Activated CD8-positive, alpha-beta memory T cell treated with anti-CD3 and anti-CD28 coated beads for 1 hour (primary cell): ENCODE results near the gene KCNJ6.
"Not testable (repeated sequence)": the region's sequence is repeated elsewhere in the genome, so short reads cannot be mapped to it uniquely, and the experiment has no call there.

Experiments
- DNase-seq, 2 donors: peaks; one replicate each; pipeline ENCODE4 v3.0.0-alpha.2; 2020; ENCODE audit warnings: low read depth in 1 of 2; ENCODE audit errors: extremely low read depth in 1 of 2

The KCNJ6 gene

DNA sequence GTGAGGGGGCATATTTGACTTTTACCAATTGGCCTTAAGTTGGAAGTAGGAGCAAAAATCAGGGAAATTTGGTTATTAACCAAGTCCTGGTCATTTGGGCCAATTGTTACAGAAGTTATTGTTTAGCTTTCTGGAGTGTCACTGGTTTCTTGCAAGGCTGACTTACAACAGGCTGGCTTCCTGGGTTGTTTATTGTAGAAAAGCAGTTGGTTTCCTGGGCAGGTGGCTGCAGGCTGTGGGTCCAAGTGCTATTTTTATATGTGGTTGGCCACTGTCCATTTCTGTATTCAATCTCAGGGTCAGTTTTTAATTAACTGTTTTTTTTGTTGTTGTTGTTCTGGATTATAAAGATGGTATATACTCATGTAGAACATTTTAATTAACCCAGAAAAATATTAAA is 174.1 kb downstream of the KCNJ6 start:
- DNase-seq: no peak

- DNase-seq: no peak
Observed at GRCh38 chr21:37737996-37738395, 178.3 kb downstream of the KCNJ6 start.

- no peak for DNase-seq
Observed at GRCh38 chr21:37737507-37737906, 178.8 kb downstream of the KCNJ6 start.

GRCh38 chr21:37734846-37735245 is 181.4 kb downstream of the KCNJ6 start:
- no peak for DNase-seq

DNA sequence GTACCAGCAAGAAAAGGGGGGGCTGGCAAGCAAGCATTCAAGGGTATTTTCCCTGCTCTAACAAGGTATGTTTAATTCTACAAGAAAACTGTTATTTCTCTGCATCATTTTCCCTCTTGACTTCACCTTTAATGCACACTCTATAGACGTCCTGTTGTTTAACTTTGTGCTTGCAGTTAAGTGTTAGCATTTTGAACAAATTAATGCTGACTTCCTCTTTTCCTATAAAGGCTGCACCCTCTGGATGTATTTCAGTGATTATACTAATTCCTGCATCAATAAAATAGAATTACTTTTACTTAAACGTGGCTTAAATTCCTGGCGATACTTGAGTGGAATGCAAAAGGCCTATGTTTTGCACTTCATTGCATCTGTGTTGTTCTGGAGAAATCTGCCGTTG is 183.3 kb downstream of the KCNJ6 start:
- no peak for DNase-seq

GRCh38 chr21:37724201-37724600 is 192.1 kb downstream of the KCNJ6 start:
- no peak for DNase-seq

DNA sequence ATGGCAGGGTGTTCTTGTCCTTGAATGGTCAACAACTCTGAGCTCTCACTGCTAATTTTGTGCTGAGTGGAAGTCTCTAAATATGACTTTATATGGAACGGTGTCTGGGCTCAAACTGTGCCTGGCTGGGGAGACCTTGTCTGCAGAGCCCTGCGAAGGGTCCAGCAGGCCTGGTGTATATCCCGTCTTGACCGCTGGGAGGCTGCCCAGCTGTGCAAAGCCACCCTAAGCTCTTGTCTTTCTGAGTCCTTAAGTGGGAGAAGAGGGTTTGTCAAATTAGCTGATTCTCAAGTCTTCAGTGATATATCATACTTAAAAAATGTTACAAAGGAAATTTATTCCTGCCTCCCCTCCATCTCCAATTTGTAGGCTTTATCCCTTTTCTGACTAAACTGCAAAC is 198.7 kb downstream of the KCNJ6 start:
- no peak for DNase-seq

DNA sequence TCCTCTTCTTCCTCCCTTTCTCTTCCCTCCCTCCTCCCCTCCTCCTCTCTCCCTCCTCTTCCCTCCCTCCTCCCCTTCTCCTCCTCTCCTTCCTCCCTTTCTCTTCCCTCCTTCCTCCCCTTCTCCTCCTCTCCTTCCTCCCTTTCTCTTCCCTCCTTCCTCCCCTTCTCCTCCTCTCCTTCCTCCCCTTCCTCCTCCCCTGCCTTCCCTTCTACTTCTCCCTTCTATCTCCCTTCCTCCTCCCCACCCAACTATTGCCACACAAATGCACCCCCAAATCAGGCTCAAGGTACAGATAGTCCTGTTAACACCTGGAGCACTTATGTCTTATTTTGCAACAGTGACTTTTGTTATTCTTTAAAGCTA is 203.7 kb downstream of the KCNJ6 start:
- DNase-seq: not testable (repeated sequence)

DNA sequence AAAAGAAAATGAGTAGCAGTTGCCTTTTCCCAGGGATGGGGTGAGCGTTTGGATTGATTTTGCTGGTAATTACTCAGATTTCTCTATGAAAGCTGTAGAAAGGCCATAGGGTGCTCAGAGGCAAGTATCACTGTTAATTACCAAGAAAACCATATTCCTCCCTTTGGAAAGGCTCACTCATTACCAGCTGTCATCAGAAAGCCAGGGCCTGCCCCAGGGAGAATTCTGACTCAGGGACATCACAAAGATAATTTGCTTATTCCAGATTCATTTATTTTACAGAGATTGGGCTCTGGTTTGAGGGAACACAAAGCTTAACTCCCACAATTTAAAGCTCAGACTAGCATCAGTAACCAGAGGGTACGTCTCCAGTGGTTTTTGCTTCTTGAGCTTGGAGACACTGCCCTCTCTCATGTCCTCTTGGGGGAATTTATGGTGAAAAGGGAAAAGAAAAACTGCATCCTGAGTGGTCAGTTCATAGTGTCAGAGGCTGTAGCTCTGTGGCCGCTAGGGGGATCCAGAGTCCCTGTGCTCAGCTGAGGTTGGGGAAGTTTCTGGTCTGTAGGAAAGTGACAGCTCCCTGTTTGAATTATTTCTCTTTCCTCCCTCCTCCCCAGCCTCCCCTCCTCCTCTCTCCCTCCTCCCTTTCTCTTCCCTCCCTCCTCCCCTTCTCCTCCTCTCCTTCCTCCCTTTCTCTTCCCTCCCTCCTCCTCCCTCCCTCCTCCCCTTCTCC is 204.3 kb downstream of the KCNJ6 start:
- peak in 1 of 2 donors; percentile 5 for DNase-seq

- no peak for DNase-seq
Observed at GRCh38 chr21:37711286-37711829, 204.9 kb downstream of the KCNJ6 start.

DNA sequence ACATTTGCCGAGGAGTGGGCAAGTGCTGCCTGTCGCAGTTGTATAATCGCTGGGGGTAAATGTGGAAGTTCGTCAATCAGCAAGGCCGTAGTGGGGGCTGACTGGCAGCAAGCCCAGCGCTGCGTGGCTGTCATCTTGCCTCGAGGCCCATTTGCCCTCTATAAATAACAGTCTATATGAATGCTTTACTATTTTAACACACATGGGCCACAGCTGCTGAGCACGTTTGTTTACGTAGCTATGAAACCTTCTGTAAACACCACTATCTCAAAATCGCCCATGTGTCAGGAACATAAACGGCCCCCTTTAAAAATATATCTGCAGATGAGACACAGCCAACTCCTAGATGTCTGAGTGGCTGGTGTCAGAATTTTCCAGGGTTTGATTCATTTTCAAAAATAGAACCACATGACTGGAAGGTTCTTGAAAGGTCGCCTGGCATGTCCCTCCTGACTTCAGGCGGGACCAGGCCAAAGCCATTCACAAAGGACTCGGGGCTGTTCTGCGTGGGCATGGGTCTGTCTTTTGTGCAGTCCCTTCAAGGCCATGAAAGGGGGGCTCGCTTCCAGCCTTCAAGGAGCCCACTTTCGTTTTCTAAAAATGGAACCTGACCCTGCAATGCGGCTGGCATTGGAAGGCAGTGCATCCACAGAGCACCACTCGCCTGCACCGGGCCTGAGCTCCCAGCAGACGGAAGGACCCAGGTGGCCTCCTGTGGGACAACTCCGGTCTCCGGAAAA is 205.5 kb downstream of the KCNJ6 start:
- DNase-seq: no peak

DNA sequence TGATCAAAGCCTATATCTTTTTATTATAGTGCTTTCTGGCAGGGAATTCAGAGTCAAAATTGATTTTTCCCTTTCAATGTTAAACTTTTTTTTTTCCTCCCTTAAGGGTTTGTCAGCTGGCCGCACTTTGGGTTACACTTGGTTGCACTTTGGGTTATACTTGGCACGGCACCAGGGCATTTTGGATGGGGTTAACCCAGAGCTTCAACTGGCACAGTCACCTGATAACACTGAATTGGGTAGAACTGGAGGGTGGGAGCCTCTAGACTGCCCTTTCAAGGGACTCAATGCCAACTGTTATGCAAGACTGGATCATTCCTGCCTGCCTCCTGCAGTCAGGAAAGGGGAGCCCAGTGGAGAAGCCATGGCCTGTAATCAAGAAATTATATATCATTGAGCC is 211.5 kb downstream of the KCNJ6 start:
- no peak for DNase-seq

GRCh38 chr21:37702241-37702640 is 214.0 kb downstream of the KCNJ6 start:
- no peak for DNase-seq

- DNase-seq: no peak
Observed at GRCh38 chr21:37700641-37701202, 215.5 kb downstream of the KCNJ6 start.

DNA sequence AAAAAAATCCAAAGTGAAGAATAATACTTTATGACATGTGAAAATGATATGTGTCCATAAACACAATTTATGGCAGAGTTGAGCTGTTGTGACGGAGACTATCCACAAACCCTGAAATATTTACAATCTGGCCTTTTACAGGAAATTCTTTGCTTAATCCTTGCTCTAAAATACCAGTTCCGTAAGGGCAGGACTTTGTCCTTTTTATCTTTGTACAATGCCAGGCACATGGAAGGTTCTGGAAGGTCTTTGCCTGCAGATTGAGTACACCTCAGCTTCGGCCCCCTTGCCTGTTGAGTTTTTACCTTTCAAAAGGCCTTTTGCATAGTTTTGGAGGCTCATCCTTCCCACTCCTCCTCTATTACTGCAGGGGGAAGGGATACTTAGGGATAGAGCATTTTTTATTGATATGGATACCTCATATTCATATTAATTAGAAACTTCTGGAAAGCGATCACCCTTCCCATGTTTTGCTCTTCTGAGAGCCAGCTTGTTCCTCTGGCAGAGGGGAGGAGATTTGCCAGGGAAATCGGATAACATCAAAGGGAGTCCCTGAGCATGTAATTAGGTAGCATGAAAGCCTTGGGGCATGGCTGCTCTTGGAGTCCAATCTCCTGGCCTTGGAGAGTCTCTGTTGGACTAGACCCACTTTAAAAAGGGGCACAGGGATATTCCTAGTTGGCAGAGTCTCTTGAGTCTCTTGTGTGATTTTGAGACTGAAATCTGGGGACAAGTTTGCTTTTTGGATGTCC is 217.1 kb downstream of the KCNJ6 start:
- DNase-seq: no peak

DNA sequence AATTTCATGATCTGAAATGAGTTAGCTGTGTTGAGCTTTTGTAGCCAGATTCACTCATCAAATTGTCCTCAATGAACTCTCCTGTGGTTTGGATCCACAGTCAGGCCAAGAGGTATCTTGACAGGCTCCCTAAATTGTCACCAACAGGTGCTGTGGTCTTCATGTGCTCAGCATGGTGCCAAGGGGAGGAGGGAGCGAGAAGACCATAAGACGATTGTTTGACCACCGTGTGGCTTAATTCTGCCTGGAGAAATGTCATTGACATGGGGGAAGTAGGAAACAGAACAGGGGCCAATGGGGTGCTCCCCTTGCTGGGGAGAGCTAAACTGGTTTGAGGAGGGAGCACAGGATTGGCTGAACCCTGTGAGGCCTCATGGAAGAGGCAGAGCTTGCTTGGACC is 219.3 kb downstream of the KCNJ6 start:
- DNase-seq: no peak

DNA sequence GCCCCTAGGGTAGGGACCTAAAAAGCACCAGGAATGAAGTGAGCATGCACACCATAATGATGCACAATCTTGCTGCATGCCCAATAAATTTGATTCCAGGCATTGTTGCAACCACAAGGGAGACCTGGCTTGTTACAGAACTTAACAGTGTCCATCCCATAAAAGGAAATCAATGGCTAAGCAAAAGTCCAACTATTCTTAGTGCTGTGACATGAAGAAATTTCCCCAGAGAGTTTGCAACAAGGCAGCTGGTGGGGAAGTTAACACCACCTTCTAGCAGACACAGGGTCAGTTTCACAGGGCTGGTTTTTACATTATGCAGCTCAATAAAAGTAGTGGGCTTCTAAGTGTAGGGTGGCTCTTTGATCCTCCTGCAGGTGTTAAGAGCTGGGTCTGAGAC is 221.1 kb downstream of the KCNJ6 start:
- DNase-seq: no peak

DNA sequence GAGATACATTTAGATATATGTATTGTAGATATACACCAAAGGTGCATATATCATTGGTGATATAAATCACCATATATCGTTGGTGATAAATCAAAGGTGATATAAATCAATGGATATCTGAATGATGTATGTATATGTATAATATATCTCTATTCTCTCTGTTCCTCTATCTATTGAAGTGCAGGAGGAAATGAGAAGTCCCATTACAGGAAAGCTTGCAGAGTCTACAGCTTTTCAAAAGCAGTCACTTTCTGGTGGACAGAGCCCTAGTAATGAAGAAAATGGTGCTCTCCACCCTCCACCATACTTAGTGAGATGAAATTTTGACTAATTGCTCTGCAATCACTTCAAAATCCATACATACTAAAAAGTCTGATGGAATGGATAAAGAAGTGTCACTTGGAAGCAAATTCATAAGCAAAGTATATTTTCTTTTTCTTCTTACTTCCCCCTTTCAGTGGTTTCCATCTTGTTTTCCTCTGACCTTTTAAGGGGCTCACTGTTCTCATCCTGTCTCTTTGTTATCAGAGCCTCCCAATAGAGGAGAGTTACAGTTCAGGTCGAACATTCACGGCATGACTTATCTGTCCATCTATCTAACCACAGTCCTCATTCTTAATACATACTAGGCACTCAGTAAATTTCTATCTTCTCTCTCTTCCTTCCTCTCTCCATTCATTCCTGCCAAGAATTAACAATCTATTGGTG is 227.2 kb downstream of the KCNJ6 start:
- DNase-seq: no peak

GRCh38 chr21:37686991-37687810 is 229.1 kb downstream of the KCNJ6 start:
- DNase-seq: no peak

DNA sequence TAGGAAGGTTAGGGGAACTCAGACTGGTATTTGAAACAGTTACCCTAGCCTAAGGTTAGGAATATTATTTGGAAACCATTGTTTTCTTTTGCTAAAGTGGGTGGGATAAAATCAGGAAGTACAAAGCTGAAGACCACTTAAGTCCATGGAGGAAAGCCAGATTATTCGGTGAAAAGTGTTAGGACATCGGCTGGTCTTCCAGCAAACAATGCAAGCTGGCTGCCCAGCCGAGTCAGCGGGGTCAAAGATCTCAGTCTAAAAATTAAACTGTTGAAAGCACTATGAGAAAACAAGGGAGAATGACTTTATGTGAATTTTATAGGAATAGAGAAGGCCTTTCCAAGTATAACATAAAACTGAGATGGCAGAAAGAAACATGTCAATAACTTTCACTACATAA is 231.7 kb downstream of the KCNJ6 start:
- DNase-seq: no peak
